CD4-positive, alpha-beta T cell treated with Interleukin-21 for 1 hour (primary cell): Measurements from ENCODE around the gene PROKR1.
"Not testable (repeated sequence)": the region's sequence is repeated elsewhere in the genome, so short reads cannot be mapped to it uniquely, and the experiment has no call there.

Experiments used
- DNase-seq: peaks from one replicate; pipeline ENCODE4 v3.0.0-alpha.2; 2020

PROKR1 gene

DNA sequence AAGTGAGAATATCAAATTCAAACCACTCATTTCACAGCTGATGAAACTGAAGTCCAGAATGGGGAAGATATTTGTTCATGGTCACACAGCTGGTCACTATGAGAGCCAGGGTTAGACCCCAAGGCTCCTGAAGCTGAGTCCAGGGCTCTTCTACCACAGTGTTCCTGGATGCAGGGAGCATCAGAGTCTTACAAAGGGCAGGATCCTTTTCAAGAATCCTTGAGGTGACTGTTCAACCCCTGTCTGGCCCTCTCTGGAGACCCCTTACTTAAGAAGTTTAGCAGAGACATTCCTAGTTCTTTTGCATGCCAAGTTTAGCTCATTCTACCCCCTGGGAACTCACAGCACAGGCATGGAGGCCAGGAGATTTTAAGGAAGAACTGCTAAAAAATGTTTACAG, 15.7 kb downstream of the PROKR1 start:
- no peak for DNase-seq

DNA sequence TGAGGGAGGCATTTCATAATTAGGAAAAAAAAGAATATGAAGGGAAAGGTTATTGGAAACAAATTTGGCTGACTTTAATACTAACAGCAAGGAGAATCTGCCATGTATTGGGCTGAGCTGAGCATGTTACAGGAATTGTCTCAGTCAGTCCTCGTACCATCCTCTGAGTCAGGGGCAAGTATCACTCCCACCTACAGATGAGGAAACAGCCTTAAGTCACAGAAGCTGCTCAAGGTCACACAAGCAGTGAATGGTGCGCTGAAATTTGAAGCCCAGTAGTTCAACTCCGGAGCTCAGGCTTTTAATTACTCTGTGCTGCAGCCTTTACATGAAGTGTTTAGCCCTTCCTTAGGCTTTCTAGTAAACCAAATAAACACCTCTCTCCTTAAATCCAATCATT, 17.3 kb downstream of the PROKR1 start:
- no peak for DNase-seq

DNA sequence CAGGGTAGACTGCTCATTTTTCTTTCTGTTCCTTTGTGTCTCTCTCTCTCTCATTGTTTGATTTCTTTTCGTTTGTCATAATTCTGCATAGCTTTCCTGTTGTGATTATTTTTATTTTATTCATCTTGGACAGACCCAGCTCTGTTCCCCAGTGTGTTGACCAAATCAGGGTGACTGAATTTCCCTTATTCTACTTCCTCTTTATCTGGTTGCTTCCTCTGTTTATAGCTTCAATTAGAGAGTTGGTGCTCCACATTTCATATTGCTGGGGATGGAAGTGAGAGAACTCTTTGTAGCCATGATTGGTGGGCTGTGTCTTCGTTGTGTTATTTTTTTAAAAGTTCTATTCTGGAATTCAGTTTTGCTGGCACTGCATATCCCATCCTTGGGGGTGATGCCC, 19.1 kb downstream of the PROKR1 start:
- no peak for DNase-seq

DNA sequence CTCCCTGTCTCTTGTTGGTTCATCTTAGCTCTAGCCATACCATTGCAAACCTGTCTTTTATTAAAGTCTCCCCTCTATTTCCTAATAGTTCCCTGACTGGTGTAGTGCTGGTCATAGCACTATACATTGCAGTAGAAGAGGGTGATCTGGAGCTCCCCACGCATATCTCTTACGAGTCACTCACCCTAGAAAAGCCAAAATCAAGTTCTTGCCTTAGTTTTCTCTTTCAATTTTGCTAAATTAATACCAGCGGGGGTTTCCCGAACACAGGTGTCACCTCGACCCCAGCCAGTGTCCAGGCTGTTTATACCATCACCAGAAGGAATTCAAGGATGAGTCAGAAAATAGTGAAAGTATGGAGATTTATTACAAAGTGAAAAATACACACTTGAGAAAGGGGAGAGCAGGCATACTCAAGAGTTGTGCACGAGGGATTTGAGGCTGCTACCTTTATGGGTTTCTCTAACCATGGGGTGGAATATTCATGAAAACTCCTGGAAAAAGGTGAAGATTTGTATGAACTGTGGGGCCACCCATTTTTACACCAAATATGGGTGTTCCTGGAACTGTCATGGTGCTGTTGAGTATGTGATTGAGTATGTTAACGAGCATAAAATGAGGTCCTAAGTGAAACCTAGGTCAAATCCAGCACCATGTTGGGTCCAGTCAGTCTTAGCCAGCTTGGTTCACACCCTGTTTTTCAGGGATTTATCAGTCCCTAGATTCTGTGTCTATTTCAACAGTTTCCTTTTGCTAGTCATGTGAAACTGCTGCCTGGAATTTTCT, 20.2 kb downstream of the PROKR1 start:
- DNase-seq: no peak

DNA sequence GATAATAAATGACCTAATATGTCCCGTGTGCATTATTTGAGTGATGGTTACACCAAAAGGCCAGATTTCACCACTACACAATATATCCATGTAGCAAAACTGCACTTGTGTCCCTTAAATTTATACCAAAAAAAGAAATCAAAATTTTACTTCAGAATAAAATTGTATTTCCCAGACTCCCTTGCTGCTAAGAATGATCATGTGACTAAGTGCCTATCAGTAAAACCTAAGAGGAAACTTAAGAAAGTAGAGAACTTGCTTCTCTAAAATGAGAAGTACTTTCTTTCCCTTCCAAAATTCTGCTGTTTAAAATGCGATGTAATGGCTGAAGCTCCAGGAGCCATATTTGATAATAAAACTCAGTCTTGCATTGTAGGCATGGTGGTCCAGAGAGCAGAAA, 24.0 kb downstream of the PROKR1 start:
- DNase-seq: no peak

DNA sequence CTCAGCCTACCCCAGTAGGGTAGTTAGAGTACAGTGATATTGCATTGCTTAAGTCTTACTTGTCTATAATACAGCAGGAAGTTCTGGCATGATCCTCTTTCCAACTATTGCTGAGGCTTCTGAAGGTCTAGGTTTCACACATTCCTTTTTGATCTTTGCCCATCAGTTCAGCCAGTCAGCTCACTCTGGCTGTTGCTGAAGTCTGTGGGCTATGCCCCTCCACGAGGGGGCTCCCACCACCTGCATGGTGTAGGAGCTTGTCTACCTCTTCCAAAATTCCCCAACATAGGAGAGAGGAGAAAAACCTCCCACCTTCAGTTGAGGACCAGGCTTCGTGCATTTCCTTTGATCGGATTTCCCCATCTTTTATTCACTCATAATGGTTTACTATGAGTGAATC, 26.3 kb downstream of the PROKR1 start:
- DNase-seq: no peak

DNA sequence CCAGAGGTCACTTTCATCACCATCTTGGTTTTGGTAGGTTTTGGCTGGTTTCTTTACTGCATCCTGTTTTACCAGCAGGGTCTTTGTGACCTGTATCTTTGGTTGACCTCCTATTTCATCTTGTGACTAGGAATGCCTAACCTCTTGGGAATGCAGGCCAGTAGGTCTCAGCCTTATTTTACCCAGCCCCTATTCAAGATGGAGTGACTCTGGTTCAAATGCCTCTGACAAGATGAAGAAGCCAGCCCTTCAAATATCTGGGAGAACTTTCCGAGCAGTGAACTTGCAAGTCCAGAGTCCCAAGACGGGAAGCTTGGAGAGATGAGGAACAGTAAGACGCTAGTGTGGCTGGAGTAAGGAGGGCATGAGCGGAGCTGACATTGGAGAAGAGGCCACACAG, 28.6 kb downstream of the PROKR1 start:
- no peak for DNase-seq

DNA sequence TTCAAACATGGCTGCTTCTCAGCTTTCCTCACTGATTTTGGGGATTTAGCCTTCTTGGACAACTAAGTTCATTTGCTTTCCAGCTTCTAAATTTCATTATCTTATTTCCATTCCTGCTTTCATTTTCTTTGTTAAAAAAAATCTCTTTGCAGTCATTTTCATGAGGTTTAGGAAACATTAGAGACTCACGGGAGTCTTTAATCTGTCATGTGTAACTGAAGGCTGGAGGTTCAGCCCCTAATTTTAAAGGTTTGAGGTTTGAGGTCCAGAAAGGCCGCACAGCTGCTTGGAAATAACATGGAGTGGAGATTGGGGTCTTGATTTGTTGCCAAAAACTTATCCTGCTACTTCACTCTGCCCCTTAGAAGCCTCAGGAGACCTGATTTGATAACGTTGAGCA, 30.3 kb downstream of the PROKR1 start:
- DNase-seq: no peak

DNA sequence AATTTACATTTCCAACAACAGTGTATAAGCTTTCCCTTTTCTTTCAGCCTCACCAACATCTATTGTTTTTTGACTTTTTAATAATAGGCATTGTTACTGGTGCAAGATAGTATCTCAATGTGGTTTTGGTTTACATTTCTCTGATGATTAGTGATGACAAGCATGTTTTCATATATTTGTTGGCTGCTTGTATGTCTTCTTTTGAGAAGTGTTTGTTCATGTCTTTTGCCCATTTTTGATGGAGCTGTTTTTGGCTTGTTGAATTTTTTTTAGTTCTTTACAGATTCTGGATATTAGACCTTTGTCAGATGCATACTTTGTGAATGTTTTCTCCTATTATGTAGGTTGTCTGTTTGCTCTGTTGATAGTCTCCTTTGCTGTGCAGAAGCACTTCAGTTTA, 32.1 kb downstream of the PROKR1 start:
- no peak for DNase-seq

DNA sequence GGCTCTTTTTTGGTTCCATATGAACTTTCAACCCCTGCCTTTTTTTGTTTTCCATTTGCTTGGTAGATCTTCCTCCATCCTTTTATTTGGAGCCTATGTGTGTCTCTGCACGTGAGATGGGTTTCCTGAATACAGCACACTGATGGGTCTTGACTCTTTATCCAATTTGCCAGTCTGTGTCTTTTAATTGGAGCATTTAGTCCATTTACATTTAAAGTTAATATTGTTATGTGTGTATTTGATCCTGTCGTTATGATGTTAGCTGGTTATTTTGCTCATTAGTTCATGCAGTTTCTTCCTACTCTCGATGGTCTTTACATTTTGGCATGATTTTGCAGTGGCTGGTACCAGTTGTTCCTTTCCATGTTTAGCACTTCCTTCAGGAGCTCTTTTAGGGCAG, 34.5 kb downstream of the PROKR1 start:
- DNase-seq: not testable (repeated sequence)

DNA sequence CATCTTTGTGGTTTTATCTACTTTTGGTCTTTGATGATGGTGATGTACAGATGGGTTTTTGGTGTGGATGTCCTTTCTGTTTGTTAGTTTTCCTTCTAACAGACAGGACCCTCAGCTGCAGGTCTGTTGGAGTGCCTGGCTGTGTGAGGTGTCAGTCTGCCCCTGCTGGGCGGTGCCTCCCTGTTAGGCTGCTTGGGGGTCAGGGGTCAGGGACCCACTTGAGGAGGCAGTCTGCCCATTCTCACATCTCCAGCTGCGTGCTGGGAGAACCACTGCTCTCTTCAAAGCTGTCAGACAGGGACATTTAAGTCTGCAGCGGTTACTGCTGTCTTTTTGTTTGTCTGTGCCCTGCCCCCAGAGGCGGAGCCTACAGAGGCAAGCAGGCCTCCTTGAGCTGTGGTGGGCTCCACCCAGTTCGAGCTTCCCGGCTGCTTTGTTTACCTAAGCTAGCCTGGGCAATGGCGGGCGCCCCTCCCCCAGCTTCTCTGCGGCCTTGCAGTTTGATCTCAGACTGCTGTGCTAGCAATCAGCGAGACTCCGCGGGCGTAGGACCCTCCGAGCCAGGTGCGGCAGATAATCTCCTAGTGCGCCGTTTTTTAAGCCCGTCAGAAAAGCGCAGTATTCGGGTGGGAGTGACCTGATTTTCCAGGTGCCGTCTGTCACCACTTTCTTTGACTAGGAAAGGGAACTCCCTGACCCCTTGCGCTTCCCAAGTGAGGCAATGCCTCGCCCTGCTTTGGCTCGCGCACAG, 36.0 kb downstream of the PROKR1 start:
- DNase-seq: peak; percentile 12

DNA sequence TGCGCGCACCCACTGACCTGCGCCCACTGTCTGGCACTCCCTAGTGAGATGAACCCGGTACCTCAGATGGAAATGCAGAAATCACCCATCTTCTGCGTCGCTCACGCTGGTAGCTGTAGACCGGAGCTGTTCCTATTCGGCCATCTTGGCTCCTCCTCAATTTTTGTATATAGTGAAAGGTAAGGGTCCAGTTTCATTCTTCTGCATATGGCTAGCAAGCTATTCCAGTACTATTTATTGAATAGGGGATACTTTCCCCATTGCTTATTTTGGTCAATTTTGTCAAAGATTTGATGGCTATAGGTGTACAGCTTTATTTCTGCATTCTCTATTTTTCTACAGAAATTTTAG, 36.5 kb downstream of the PROKR1 start:
- DNase-seq: not testable (repeated sequence)

DNA sequence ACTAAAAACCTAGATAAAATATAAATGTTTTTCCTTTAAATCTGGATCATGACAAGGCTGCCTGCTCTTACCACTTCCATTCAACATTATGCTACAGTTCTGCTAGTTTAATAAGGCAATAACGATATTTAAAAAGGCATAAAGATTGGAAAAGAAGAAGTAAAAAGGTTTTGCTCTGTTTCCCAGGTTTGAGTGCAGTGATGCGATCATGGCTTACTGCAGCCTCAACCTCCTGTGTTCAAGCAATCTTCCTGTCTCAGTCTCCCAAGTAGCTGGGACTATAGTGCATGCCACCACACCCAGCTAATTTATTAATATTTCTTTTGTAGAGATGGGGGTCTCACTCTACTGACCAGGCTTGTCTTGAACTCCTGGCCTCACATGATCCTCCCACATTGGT, 40.8 kb downstream of the PROKR1 start:
- DNase-seq: no peak

DNA sequence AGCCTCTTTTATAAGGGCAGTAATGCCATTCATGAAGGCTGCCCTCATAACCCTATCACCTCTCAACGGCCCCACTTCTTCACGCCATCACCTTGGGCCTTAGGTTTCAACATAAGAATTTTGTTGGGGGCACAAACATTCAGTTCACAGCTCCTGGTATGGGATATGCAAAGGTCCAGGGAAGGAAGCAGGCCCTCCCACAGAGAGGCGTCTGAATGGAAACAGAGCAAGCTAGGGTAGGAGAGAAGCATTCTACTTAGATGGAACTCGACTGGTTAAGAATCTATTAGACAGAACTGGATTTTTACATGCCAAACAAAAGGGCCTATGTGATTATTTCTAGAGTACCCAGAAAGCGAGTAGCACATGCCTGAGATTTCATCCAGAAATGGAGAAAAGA, 42.8 kb downstream of the PROKR1 start:
- no peak for DNase-seq

DNA sequence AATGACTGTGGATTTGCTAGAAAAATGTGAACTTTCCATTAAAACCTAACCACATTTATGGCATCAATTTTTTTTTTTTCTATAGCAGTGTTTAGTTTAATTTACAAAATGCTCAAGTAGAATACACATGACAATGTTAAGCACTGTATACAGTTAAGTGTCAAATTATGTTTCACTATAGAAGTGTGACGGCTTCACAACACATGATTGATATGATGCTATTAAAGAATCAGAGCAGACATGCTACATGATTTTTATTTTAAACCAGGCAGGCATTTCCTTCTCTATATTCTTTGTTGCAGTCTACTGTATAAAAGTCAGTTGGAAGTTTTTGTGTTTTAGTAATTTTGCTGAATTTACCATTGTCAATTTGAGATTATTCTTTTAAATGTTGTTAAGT, 43.6 kb downstream of the PROKR1 start:
- DNase-seq: no peak

DNA sequence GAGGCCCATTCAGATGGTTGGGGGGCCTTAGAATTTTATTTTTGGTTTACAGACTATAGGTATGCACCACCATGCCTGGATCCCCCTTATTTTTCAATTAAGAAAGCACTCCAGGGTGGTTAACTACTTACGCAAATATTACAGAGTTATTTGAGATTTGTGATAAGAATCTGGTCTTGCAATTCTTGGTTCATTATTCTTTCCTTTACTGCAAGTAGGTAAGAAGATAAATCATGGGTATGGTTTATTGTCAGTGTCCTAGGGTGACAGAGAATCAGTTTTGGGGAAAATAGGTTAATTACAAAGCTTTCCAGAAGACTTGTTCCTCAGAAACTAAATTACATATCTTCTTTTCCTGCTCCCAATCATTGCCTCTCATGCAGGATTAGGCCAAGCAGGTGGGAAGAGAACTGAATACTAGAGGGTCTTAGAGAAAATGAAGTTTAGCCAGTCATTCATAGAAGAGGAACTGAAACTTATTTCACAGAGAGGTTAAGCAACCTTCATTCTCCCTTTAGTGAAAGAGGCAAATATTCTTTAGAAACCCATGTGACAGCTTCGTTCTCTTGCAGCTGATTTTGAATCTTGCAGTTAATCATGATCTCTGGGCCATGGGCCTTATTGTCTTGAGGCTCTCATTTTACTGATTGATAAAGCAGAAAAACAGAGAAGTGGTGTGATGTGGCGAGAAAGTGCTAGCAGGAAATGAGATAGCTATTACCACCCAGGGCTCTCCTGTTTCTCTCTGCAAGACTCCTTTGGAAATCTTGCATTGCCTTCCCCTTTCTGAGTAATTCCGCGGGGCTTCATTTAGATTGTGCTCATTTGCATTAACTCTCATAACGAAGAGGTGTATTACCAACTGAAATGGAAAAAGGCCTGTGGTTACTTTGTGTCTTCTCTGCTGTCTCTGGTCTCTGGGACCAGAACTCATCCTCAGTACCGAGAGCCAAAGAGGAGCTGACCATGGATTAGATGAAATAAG, 46.5 kb downstream of the PROKR1 start:
- DNase-seq: peak; percentile 2

DNA sequence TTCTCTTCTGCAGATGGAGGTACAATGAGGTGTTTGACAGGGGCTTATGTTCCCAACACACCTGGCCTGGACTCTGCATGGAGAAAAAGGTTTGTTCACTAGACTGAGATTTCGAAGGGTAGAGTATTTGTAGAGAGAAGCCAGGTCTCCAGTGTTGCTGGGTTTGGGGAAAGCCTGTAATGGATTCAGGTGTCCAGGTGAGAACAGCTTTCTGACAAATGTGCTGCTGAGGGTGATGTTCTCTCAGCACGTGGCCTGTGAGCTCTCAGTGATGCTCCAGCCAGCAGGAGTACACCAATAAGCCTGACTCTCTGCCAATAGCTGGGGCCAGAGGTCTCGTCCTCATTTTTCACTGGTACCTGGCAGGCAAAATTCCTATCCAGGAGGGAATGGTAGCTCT, 47.5 kb downstream of the PROKR1 start:
- no peak for DNase-seq

DNA sequence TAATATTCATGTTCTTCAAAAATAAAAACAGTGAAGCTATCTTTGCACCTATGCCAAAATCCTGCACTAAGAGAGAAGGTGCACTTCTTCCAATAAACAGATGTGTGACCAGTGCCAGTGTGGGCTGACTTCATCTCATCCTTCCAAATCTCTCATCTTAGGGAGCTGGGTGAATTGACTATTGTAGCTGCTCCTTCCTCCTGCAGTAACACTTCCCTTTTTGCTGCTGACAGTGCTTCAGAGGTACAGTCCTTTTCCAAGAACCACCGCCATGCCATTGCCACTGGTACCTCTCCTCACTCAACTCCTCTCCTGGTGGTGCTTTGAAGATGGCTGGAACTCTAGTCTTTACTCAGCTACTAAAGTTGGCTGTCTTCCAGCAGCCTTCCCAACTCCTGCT, 49.1 kb downstream of the PROKR1 start:
- DNase-seq: no peak

DNA sequence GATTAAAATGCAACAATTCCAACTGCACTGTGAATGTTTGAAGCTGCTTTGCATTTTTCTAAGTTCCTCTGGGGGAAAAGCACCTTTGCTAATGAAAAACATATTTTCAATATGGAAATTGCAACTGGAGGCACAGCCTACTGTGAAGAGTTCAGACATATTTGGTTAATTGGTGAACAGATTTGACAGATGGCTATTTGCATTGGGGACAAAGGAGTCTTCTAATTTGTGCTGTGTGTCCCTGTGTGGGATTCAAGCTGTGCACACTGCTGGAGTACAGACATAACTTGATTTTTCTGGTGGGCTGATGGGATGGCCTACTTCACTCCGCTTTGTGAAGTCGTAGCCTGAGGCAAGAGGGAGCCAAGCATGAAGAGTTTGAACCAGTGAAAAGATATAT, 50.6 kb downstream of the PROKR1 start:
- DNase-seq: no peak

DNA sequence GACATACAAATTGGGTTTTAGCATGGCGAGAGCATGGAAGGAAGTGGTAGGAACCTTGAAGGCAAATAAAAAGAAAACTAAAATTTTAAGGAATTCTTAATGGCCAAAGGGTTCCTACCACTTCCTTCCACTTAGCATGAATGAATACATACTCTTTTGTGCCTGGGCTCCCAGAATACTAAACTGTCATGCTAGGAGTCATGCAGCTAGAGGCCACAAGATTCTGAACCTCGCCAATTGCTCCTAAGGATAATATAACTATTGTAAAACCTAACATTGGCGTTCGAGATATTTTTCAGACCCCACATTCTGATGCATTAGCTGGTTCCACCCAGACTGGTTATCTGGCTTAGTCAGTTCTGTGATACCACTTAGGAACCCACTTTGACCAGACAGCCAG, 52.6 kb downstream of the PROKR1 start:
- no peak for DNase-seq

DNA sequence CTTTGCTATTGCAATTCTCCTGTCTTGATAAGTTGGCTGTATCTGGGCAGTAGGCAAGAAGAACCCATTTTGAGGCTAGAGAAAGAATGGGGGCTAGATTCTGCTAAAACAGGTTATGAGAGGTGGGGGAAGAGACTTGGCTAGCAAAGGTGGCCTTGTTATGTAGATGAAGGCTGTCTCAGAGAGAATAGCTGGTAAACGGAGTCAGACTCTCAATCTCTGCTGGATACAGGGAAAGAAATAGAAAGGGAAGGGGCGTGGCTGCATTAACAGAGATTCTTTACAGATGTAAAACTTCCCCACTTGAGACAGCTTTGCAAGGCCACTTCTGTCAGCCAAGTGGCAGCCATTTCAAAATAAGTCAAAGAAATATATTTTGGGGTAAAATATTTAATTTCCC, 53.2 kb downstream of the PROKR1 start:
- no peak for DNase-seq

DNA sequence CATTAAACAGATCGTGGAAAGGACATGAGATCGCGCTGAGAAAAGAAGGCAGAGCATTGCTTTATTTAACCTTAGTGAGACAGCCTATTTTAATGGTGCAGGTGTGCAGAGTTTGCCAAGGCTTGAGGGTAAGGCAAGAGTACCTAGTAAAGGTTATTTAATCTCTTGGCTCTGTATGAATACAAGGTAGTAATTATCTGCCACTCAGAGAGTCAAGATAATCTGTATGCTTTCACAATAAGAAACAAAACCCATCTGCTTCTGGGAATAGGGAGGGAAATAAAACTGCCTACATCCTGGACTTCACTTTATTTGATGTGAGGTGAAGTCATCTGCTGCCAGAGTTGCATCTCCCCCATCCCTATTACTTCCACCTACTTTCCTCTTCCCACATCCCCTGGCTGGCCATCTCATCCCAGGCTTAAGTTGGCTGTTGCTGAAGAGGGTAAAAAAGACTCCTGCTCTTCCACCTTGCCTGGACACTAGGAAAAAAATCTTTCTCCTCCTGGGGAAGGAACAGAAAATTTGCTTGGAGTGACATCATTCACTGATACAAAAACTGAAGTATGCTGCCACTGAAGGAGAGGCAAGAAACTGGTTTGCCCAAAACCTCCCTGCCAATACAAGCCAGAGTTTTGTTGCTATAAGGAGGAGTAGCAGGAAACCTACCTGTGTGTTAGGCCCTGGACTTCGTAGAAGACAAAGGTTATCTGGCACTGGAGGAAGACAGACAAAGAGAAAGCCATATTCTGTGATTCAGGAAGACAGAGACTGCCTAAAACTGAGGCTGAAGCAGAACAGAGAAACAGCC, 55.4 kb downstream of the PROKR1 start:
- DNase-seq: no peak

DNA sequence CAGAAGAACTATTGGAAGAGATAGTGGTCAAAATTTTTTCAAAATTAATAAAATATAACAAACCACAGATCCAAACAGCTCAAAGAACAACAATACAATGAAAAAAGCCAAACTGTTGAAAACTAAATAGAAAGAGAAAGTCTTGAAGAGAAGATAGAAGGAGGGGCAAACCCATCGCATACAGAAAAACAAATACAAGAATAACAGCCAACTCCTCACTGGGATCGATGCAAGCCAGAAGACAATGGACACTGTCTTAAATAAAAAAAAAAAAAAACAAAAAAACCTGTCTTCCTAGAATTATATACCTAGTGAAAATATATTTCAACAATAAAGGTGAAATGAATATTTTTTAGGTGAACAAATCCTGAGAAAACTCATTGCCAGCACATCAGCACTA, 57.2 kb downstream of the PROKR1 start:
- DNase-seq: no peak
